Fibroblast of pulmonary artery (primary cell): Measurements from ENCODE around the gene C9.

Experiments
- DNase-seq: peaks from one replicate; pipeline ENCODE4 v3.0.0-alpha.2; 2010; ENCODE audit warnings: low read depth
- H3K4me3 ChIP-seq: replicated peaks from 2 replicates; pipeline ENCODE4 v1.5.1; 2011; ENCODE audit warnings: low read depth, mild to moderate bottlenecking, control low read depth, low read length, moderate library complexity
- TF ChIP-seq, protein P1 (sequence below): IDR thresholded peaks from 2 replicates; pipeline ENCODE4 v1.5.1; 2011; ENCODE audit warnings: mild to moderate bottlenecking, control low read depth, low read length, inconsistent platforms; ENCODE audit errors: missing control alignments

The C9 gene

DNA sequence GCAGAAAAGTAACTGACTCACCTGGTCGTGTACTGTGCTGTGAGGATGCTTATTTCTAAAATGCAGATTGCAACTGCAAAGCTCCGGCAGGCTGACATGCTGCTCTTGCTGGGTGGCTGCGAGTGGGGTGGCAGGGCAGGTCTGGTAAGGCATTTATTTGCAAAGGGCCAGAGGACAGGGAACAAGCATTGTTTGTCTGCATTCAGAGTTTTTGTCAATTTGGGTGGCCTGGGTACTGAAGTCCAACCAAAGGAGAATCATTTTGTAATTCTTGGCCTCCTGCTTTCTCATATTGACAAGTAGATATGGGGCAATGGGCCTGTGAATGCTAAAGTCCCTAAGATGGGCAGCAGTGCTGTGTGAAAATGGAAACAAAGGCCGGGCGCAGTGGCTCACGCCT lies at the start of gene C9:
C9 (minus strand) TSS at position 129 of the 400 bp plus-strand sequence; CDS start at position 98, 31 bp downstream.
- no peak within 1 kb of the TSS for H3K4me3 ChIP-seq
- TF ChIP-seq, protein P1, sequence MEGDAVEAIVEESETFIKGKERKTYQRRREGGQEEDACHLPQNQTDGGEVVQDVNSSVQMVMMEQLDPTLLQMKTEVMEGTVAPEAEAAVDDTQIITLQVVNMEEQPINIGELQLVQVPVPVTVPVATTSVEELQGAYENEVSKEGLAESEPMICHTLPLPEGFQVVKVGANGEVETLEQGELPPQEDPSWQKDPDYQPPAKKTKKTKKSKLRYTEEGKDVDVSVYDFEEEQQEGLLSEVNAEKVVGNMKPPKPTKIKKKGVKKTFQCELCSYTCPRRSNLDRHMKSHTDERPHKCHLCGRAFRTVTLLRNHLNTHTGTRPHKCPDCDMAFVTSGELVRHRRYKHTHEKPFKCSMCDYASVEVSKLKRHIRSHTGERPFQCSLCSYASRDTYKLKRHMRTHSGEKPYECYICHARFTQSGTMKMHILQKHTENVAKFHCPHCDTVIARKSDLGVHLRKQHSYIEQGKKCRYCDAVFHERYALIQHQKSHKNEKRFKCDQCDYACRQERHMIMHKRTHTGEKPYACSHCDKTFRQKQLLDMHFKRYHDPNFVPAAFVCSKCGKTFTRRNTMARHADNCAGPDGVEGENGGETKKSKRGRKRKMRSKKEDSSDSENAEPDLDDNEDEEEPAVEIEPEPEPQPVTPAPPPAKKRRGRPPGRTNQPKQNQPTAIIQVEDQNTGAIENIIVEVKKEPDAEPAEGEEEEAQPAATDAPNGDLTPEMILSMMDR = no peak
- no peak for DNase-seq

GRCh38 chr5:39413771-39414170 lies 49.5 kb upstream of the C9 start:
- TF ChIP-seq, protein P1 = no peak
- no peak overlapping the region for H3K4me3 ChIP-seq
- no peak for DNase-seq

DNA sequence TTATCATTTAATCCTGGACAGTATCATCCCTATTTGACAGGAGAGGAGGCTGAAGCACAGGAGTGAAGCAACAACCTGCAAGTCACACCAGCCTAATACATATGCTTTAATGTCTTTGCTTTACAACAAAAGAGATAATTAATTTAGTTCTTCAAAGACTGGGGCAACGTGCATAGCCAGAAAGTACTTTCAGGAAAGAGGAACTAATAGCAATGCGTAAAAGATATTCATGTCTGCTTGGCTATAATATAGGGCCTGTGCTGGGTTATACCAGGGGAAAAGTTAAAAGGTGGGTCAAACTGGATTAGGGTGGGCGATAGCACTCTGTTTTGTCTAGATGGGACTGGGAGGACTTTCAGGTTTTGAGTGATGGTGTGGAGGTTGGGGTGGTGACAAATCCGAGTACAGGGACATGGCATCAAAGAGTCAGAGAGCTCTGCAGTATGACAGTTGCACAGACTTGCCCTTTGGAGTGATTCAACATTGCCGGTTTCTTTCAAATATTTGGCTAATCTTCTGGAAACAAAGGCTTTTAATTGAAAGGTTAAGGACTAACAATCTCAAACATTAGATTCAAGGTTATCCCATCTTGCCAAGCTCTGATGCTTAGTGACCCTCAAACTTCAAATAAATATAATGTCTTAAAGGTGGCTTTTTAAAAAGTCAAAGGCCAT lies 48.6 kb upstream of the C9 start:
- H3K4me3 ChIP-seq = no peak overlapping the region
- DNase-seq = no peak
- TF ChIP-seq, protein P1 = no peak

GRCh38 chr5:39411985-39412384 lies 47.7 kb upstream of the C9 start:
- DNase-seq = no peak
- TF ChIP-seq, protein P1 = no peak
- H3K4me3 ChIP-seq = no peak overlapping the region

- H3K4me3 ChIP-seq = no peak overlapping the region
- DNase-seq = peak; percentile 79
- TF ChIP-seq, protein P1 = no peak
Observed at GRCh38 chr5:39411061-39411460, 46.8 kb upstream of the C9 start.

DNA sequence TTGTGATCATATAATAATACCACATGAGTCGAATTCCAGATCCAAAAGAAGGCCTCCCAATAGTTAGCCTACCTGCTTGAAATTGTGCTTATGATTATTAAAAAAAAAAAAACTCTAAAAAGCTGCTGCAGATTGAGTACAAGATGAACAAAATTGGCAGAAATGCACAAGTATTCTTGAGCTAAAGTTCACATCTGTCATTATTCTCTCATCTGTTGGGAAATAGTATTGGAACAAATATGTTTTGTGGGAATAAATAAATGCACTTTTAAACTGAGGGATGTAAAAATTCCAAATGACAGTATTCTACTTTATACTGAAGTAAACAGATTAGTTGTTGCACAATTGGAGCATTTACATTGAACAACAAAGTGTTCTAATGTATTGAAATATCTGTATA lies 44.7 kb upstream of the C9 start:
- no peak for DNase-seq
- TF ChIP-seq, protein P1 = no peak

More for the DNA sequence above, 44.7 kb upstream of the C9 start:
- H3K4me3 ChIP-seq = no peak overlapping the region
